HG02973 (cell line): ENCODE data around the gene ETS1.

Experiments
- ATAC-seq: cut with Tn5 transposase; IDR thresholded peaks from one replicate; pipeline ENCODE4 v1.9.1; 2021; ENCODE audit warnings: moderate library complexity; ENCODE audit not compliant: unreplicated experiment

The ETS1 gene

DNA sequence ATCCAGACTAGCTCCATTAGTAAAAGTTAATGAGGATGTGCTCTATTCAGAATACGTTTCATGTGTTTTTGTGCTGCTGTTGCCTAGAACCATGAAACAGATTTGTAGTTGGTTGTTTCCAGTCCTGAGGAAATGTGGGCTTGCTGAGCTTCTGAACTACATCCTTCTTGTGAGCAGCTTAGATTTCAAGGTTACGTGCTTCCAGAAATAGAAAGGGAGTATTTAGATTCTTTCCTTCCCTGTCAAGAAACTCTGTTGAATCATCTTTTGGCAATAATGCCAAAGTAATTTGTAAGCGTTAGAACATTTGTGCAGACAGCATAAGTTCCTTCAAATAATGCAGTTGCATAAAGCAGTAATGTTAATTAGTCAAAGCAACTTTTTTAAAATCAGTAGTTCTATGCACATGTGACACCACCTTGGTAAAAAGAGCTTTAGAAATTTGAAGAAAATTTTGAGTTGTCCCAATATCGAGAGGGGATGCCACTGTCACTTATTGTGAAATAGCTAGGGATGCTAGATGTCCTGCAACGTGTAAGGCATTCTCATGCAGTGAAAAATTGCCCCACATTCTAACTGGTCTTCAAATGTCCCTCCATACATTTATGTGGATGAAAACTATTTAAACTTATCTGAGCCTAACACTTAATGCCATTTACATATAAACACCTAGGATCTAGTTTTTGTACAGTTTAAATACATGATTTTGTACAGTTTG, 169.6 kb downstream of the ETS1 start:
- ATAC-seq = no peak

DNA sequence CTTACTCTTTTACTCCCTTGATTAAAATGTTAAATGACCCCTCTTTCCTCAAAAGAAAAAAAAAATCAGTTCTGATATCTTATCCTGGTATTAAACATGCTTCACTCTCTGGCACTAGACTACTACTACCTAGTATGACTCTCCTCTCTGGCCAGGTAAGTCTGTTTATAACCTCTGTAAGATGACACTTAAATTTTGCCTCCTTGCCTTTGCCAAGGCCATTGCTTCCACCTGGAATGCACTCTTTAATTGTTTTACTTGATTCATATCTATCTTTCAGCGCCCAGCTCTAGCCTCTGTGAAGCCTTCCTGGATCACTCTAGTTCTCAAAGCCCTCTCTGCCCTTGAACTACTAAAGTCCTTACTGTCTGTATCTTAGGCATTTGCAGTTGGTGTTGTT, 170.4 kb downstream of the ETS1 start:
- ATAC-seq = no peak

DNA sequence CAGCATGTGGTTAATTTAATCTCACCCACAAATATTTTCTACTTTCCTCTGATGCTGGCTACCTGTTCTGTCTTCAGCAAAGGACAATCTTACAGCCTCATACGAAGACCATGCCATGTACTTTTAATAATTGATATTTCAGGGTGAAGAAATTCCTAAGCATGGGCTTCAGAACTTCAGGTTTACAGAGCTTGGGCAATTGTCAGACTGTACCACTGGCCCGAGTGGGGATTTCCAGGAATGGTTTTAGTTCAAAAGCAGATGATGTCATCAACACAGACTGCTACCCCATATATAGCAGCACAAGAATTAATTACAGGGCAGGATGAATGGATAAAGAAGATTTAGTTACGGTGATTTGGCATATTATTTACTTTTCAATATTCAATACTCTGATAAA, 171.8 kb downstream of the ETS1 start:
- no peak for ATAC-seq

DNA sequence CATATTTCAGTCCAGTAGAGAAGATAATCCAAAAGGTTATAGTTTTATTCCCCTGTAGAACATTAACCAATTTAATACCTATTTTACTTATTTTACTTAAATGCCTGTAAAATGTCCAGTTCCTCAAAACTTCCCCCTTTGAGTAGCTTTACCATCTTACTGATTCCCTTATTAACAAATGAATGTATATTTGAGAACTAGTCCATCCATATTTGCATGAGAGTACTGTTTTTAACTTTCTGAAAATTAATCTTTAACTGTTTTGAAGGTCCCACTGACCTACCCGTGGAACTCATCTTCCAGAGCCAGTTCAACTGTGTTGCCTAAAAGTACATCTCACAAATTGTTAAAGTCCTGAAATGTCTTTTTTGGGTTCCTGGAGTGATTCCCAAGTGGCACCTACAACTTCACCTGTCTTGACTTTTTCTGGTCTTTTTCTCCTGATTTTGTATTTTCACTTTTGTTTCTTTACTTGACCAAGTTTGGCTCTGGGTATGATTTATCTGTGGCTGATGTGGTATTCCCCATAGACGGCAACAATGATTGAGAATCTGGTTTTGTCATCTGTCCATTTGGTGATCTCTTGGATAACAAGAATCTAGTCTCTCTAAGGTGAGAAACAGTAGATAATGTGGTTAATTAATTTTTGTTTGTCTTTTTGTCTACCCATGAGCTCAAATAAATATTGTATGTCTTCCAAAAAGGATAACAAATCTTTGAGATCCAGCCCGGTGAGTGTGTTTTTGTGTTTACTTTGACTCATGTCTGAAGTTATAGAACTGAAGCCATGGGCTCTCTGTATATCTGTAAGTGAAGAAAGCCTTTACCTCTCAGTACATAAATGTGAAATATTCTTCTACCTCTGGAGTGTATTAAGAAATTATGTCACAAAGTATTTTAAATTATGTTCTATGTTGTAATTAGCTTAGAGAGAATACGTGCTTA, 174.2 kb downstream of the ETS1 start:
- ATAC-seq = peak; percentile 81

DNA sequence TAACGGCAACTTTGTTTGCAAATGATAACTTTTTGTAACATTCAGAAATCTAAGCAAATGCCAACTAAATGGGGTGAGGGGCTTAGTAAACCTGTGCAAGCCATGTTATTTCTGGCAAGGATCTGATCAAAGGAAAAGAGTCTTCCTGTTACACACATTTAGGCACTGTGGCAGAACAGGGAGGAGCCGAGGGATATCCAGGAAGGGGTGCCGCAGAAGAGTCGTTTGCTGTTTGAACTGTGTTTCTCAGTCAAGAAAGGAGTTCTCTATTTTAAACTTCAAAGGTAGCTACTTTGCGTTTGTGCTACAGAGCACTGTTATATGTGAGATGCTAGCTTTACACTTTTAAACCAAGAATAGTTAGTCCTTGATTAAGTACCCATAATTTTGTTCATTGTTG, 175.5 kb downstream of the ETS1 start:
- ATAC-seq = no peak

DNA sequence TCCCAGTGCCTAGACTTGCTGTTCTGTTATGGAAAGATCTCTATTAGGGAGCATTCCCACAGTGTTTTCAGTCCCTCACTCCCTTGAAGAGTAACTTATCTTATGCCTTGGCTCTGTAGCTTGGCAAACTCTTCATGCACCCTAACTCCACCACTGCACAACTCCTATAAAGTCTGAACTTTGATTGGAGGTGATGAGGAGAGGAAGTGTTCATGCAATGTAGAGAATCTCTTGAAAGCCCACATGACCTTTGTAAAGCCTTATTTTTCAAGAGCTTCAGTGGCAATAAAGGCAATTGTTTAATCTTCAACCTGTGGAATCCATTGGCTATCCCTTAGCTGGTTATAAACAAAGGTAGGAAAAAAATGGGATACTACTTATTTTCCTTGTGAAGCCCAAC, 176.2 kb downstream of the ETS1 start:
- no peak for ATAC-seq

DNA sequence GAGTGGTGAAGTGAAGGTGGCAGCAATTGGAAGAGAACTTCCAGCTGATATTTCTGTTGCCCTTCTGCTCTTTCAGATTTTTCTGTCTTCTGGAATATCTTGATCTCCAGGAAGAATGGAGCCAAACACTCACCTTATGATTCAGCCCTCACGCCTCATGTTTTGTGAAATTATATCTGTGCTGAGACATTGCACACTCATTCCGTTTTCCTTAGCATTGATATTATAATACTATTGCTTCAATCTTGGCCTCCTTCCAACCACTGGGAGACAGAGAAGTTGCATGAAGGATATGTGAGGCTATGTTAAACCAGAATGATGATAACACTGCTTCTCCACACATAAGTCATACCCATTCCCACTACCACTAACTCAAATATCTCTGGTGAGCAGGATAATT, 177.9 kb downstream of the ETS1 start:
- ATAC-seq = no peak
